NCI-H187 treated with DMSO at 0.1 percent for 48 hours (cell line): ENCODE measurements around the gene NFIX.
"Not testable (repeated sequence)": the region's sequence is repeated elsewhere in the genome, so short reads cannot be mapped to it uniquely, and the experiment has no call there.

Experiments
- DNase-seq: peaks from one replicate; lab custom pipeline; 2025; lab: John Stamatoyannopoulos, UW

The NFIX gene

GRCh38 chr19:12994701-12995595 lies at the start of gene NFIX:
Gene NFIX, plus strand, starts transcription at chr19:12995475. Its CDS starts 363 bp downstream, at chr19:12995838.
- no peak for DNase-seq

- peak; percentile 29 for DNase-seq
Observed at GRCh38 chr19:12945479-12946091, 49.7 kb upstream of the NFIX start, which contains the start of gene RAD23A. Gene RAD23A, plus strand, starts transcription at chr19:12945862. Its CDS starts 87 bp downstream, at chr19:12945949.

GRCh38 chr19:12946092-12946721 lies 49.1 kb upstream of the NFIX start:
- DNase-seq, result no peak

GRCh38 chr19:12946731-12947496 lies 48.4 kb upstream of the NFIX start:
- DNase-seq, result no peak

- no peak for DNase-seq
Observed at GRCh38 chr19:12947702-12948611, 47.3 kb upstream of the NFIX start.

- no peak for DNase-seq
Observed at GRCh38 chr19:12948612-12949362, 46.5 kb upstream of the NFIX start.

- DNase-seq, result no peak
Observed at GRCh38 chr19:12949363-12950283, 45.7 kb upstream of the NFIX start.

- not testable (repeated sequence) for DNase-seq
Observed at GRCh38 chr19:12952050-12952449, 43.2 kb upstream of the NFIX start.

- DNase-seq, result no peak
Observed at GRCh38 chr19:12952488-12953137, 42.7 kb upstream of the NFIX start.

GRCh38 chr19:12953138-12953798 lies 42.0 kb upstream of the NFIX start:
- DNase-seq, result no peak

GRCh38 chr19:12953799-12954611 lies 41.3 kb upstream of the NFIX start:
- DNase-seq, result no peak

GRCh38 chr19:12954612-12954962 lies 40.7 kb upstream of the NFIX start:
- no peak for DNase-seq

- not testable (repeated sequence) for DNase-seq
Observed at GRCh38 chr19:12955575-12955974, 39.7 kb upstream of the NFIX start.

- no peak for DNase-seq
Observed at GRCh38 chr19:12955996-12956395, 39.3 kb upstream of the NFIX start.

GRCh38 chr19:12956446-12957388 lies 38.6 kb upstream of the NFIX start, which contains the start of gene GADD45GIP1:
Gene GADD45GIP1, minus strand, starts transcription at chr19:12957223. Its CDS starts 11 bp downstream, at chr19:12957212.
- DNase-seq, result no peak
